Measurements from ENCODE around the gene IRAK1. TPM values are rescaled to one million over a fixed set of nuclear protein-coding genes. Genes with fewer than 3 reads are reported as not detected.

IRAK1 gene
- total and polyA plus RNA-seq, 2 of the 13 experiments (the other 11 are each of a cell fraction or from before 2014, with no cell fraction given), result 57.7 to 77.3 TPM

- TF ChIP-seq, protein P1, sequence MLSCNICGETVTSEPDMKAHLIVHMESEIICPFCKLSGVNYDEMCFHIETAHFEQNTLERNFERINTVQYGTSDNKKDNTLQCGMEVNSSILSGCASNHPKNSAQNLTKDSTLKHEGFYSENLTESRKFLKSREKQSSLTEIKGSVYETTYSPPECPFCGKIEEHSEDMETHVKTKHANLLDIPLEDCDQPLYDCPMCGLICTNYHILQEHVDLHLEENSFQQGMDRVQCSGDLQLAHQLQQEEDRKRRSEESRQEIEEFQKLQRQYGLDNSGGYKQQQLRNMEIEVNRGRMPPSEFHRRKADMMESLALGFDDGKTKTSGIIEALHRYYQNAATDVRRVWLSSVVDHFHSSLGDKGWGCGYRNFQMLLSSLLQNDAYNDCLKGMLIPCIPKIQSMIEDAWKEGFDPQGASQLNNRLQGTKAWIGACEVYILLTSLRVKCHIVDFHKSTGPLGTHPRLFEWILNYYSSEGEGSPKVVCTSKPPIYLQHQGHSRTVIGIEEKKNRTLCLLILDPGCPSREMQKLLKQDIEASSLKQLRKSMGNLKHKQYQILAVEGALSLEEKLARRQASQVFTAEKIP (CRISPR knock-in tag; IDR thresholded peaks at IDR 0.05; ENCODE audit: borderline replicate concordance), result no peak
- no peak for TF ChIP-seq ZNF468 (CRISPR knock-in tag; IDR thresholded peaks at IDR 0.05)
- no peak for TF ChIP-seq GABPB1 (CRISPR knock-in tag; IDR thresholded peaks at IDR 0.05)
- TF ChIP-seq TOPORS (CRISPR knock-in tag; IDR thresholded peaks at IDR 0.05), result no peak
- TF ChIP-seq ZNF737 (CRISPR knock-in tag; IDR thresholded peaks at IDR 0.05; ENCODE audit: borderline replicate concordance), result no peak
- no peak for TF ChIP-seq ZSCAN29 (CRISPR knock-in tag; conservative IDR thresholded peaks at IDR 0.05)
Measured at GRCh38 chrX:154061801-154062200, 42.1 kb upstream of the IRAK1 start (continued).

- no peaks in the 10 kb centered on the region for H4K20me1 ChIP-seq (ENCODE audit: insufficient read depth, low read length)
- H3K4me3 ChIP-seq (replicated peaks in 1 of 3; ENCODE audit: insufficient read depth in 1 of 3, low read depth in 2 of 3, low read length in 3 of 3), result no peak overlapping the region
- WGBS (ENCODE audit: low lambda C conversion rate), result 92% methylated on average over 5 of the region's 5 CpGs
- H3K9me3 ChIP-seq (ENCODE audit: low read length), result no peaks in the 10 kb centered on the region
- H2AFZ ChIP-seq (ENCODE audit: low read length), result no peak overlapping the region
- CTCF ChIA-PET (ENCODE audit: low intra/inter-chr PET ratio, low total read pairs), result no interaction called here
- no peak for DNase-seq (ENCODE audit: low spot score)
- in situ Hi-C loops (cut with HindIII; ENCODE audit: extremely low pct_ligation_motif_present, low pct_unique_long_range_greater_than_20kb), result no loop called here
- BruUV-seq (replicated peaks), result no TSS peak
- POLR2A ChIA-PET, result no interaction called here
- peaks cover 40% of the 10 kb centered on the region for H3K79me2 ChIP-seq (ENCODE audit: insufficient read depth, low read length)
- H3K27ac ChIP-seq (ENCODE audit: extremely low read length, insufficient read depth, low read length), result no peak overlapping the region
- H3K4me2 ChIP-seq (ENCODE audit: low read depth, low read length), result no peak overlapping the region
- no peak overlapping the region for H3K9ac ChIP-seq (ENCODE audit: insufficient read depth, low read depth, low read length)
- H3K27me3 ChIP-seq (ENCODE audit: control insufficient read depth in 1 of 2, insufficient read depth in 2 of 2, low read length in 2 of 2), result no peaks in the 10 kb centered on the region
- peaks cover 33% of the 10 kb centered on the region for H3K4me1 ChIP-seq (ENCODE audit: insufficient read depth, low read length)
- peaks cover 0 to 17% of the 10 kb centered on the region in 2 experiments; a peak in 3 of 5 replicates for H3K36me3 ChIP-seq (replicated peaks in 1 of 2; ENCODE audit: control insufficient read depth in 1 of 2, insufficient read depth in 2 of 2, low read length in 2 of 2)
- no peak for FAIRE-seq
- intact Hi-C loops (cut with micrococcal nuclease; ENCODE audit: unreplicated experiment), result no loop called here
- no peak for ATAC-seq
- TF ChIP-seq ARNTL (CRISPR knock-in tag; IDR thresholded peaks at IDR 0.05), result no peak
- no peak for TF ChIP-seq ZNF775 (CRISPR knock-in tag; IDR thresholded peaks at IDR 0.05; ENCODE audit: borderline replicate concordance)
- TF ChIP-seq ZNF24 (IDR thresholded peaks at IDR 0.05), result no peak
- no peak for TF ChIP-seq SOX6 (IDR thresholded peaks at IDR 0.05)
- no peak for TF ChIP-seq SOX6 (CRISPR knock-in tag; IDR thresholded peaks at IDR 0.05)
- TF ChIP-seq, protein P2, sequence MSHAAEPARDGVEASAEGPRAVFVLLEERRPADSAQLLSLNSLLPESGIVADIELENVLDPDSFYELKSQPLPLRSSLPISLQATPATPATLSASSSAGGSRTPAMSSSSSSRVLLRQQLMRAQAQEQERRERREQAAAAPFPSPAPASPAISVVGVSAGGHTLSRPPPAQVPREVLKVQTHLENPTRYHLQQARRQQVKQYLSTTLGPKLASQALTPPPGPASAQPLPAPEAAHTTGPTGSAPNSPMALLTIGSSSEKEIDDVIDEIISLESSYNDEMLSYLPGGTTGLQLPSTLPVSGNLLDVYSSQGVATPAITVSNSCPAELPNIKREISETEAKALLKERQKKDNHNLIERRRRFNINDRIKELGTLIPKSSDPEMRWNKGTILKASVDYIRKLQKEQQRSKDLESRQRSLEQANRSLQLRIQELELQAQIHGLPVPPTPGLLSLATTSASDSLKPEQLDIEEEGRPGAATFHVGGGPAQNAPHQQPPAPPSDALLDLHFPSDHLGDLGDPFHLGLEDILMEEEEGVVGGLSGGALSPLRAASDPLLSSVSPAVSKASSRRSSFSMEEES (CRISPR knock-in tag; IDR thresholded peaks at IDR 0.05), result no peak
- no peak for TF ChIP-seq JDP2 (CRISPR knock-in tag; IDR thresholded peaks at IDR 0.05; ENCODE audit: borderline replicate concordance)
- no peak for TF ChIP-seq MIER2 (CRISPR knock-in tag; IDR thresholded peaks at IDR 0.05)
- TF ChIP-seq CHD4 (IDR thresholded peaks at IDR 0.05; ENCODE audit: borderline replicate concordance, low read length), result no peak
- TF ChIP-seq ZMYM2 (CRISPR knock-in tag; IDR thresholded peaks at IDR 0.05), result no peak
- no peak for TF ChIP-seq ZNF546 (CRISPR knock-in tag; conservative IDR thresholded peaks at IDR 0.05)
- no peak for TF ChIP-seq ZFP90 (CRISPR knock-in tag; IDR thresholded peaks at IDR 0.05; ENCODE audit: borderline replicate concordance)
- TF ChIP-seq GABPB1 (CRISPR knock-in tag; IDR thresholded peaks at IDR 0.05), result no peak
- no peak for TF ChIP-seq PAF1 (CRISPR knock-in tag; IDR thresholded peaks at IDR 0.05)
- TF ChIP-seq TOE1 (CRISPR knock-in tag; IDR thresholded peaks at IDR 0.05), result no peak
Measured at GRCh38 chrX:154059729-154060245, 40.1 kb upstream of the IRAK1 start.

All from HepG2 (cell line).